SK-N-SH (cell line): ENCODE measurements around the gene GZMA. TPM values are rescaled to one million over a fixed set of nuclear protein-coding genes. Genes with fewer than 3 reads are reported as not detected.

Experiments used
- CTCF ChIA-PET: fragments of 300-600, 350-600 bp; formaldehyde crosslinking; extraction: SDS; loops from one replicate; lab custom pipeline; 2021; lab: Yijun Ruan, JAX
- POLR2A ChIA-PET: fragments of 350-600 bp; sonication (Branson Sonifier 250); formaldehyde crosslinking; extraction: SDS; loops from one replicate; lab custom pipeline; 2020; ENCODE audit warnings: antibody characterized with exemption, inconsistent platforms; lab: Yijun Ruan, JAX
- DNase-seq: peaks from one replicate; pipeline ENCODE4 v3.0.0; 2012
- H2AFZ ChIP-seq: fragments of 200-600 bp; sonication (generic); 2 replicates; pipeline ENCODE4 v1.8.1; 2016; ENCODE audit warnings: antibody characterized with exemption, mild to moderate bottlenecking, low read depth
- H3F3A ChIP-seq: fragments of 200-600 bp; sonication (generic); replicated peaks from 2 replicates; pipeline ENCODE3; 2016; ENCODE audit warnings: antibody characterized with exemption, mild to moderate bottlenecking; ENCODE audit not compliant: insufficient read depth
- H3K27ac ChIP-seq, 2 experiments: fragments of 200-500 bp in 1 of 2; fragments of 200-600 bp in 1 of 2; sonication (Bioruptor generic) in 1 of 2; sonication (generic), shearing (Covaris generic) in 1 of 2; 2 replicates each; pipeline versions ENCODE4 v1.5.1 to v1.6.1; 2014 to 2016; ENCODE audit warnings: low read depth in 2 of 2, inconsistent platforms in 1 of 2, low read length in 1 of 2, mild to moderate bottlenecking in 1 of 2, mixed read lengths in 1 of 2
- H3K27me3 ChIP-seq: fragments of 200-600 bp; sonication (generic), shearing (Covaris generic); 2 replicates; pipeline ENCODE4 v1.6.1; 2016; ENCODE audit warnings: mixed run types; ENCODE audit not compliant: insufficient read depth
- H3K36me3 ChIP-seq, 2 experiments: fragments of 200-500 bp in 1 of 2; fragments of 200-600 bp in 1 of 2; sonication (Bioruptor generic) in 1 of 2; sonication (generic) in 1 of 2; replicated peaks in 1 of 2; 2 replicates each; pipeline versions ENCODE3 to v1.5.1; 2014 to 2016; ENCODE audit warnings: low read length in 1 of 2, mild to moderate bottlenecking in 1 of 2; ENCODE audit not compliant: insufficient read depth in 2 of 2, control insufficient read depth in 1 of 2
- H3K4me1 ChIP-seq, 2 experiments: fragments of 200-500 bp in 1 of 2; fragments of 200-600 bp in 1 of 2; sonication (Bioruptor generic) in 1 of 2; sonication (generic), shearing (Covaris generic) in 1 of 2; 2 replicates each; pipeline versions ENCODE4 v1.5.1 to v1.6.1; 2014 to 2016; ENCODE audit warnings: low read depth in 1 of 2, low read length in 1 of 2, mixed run types in 1 of 2; ENCODE audit not compliant: insufficient read depth in 2 of 2, control insufficient read depth in 1 of 2
- H3K4me2 ChIP-seq: fragments of 200-600 bp; sonication (generic), shearing (Covaris generic); 2 replicates; pipeline ENCODE4 v1.6.1; 2017; ENCODE audit warnings: mixed run types
- H3K4me3 ChIP-seq, 2 experiments: fragments of 200-500 bp in 1 of 2; fragments of 200-600 bp in 1 of 2; sonication (Bioruptor generic) in 1 of 2; sonication (generic), shearing (Covaris generic) in 1 of 2; 2 replicates each; pipeline versions ENCODE4 v1.5.1 to v1.8.1; 2014 to 2016; ENCODE audit warnings: low read depth in 2 of 2, inconsistent platforms in 1 of 2, low read length in 1 of 2, mild to moderate bottlenecking in 1 of 2, mixed read lengths in 1 of 2, moderate library complexity in 1 of 2
- H3K79me2 ChIP-seq: fragments of 200-600 bp; sonication (generic); 2 replicates; pipeline ENCODE4 v1.8.1; 2017; ENCODE audit warnings: mild to moderate bottlenecking; ENCODE audit not compliant: insufficient read depth
- H3K9ac ChIP-seq: fragments of 200-600 bp; sonication (generic); 2 replicates; pipeline ENCODE4 v1.6.1; 2017; ENCODE audit warnings: mixed run types
- H3K9me2 ChIP-seq: fragments of 200-600 bp; sonication (generic); 2 replicates; pipeline ENCODE4 v1.6.1; 2017; ENCODE audit warnings: mixed run types
- H3K9me3 ChIP-seq: fragments of 200-600 bp; sonication (generic); 2 replicates; pipeline ENCODE4 v1.6.1; 2017; ENCODE audit warnings: mixed run types, mild to moderate bottlenecking, moderate library complexity
- H4K20me1 ChIP-seq: fragments of 200-600 bp; sonication (generic); 2 replicates; pipeline ENCODE4 v1.6.1; 2017; ENCODE audit warnings: mild to moderate bottlenecking, mixed run types; ENCODE audit not compliant: insufficient read depth
- EP300 ChIP-seq, 2 experiments: IDR thresholded peaks; 2 replicates each; pipeline versions ENCODE4 v1.4.0 to v1.6.1; 2012; ENCODE audit warnings: borderline replicate concordance in 1 of 2, low read depth in 1 of 2, low read length in 1 of 2
- FOXM1 ChIP-seq: IDR thresholded peaks from 2 replicates; pipeline ENCODE4 v1.4.0; 2012; ENCODE audit warnings: low read depth, mild to moderate bottlenecking
- GABPA ChIP-seq: IDR thresholded peaks from 2 replicates; pipeline ENCODE4 v1.4.0; 2012; ENCODE audit warnings: low read depth, mild to moderate bottlenecking
- GATA2 ChIP-seq: sonication (generic); formaldehyde crosslinking; IDR thresholded peaks from 2 replicates; pipeline ENCODE4 v1.5.0; 2020; ENCODE audit warnings: mild to moderate bottlenecking, missing genetic modification reagents
- JUND ChIP-seq: IDR thresholded peaks from 2 replicates; pipeline ENCODE4 v1.4.0; 2012
- MXI1 ChIP-seq: IDR thresholded peaks from 2 replicates; pipeline ENCODE4 v1.6.1; 2012; ENCODE audit warnings: mild to moderate bottlenecking, low read depth, low read length, improper control_type of control experiment
- RAD21 ChIP-seq: IDR thresholded peaks from 2 replicates; pipeline ENCODE4 v1.6.1; 2012; ENCODE audit warnings: mild to moderate bottlenecking, low read length
- RFX5 ChIP-seq: IDR thresholded peaks from 2 replicates; pipeline ENCODE4 v1.6.1; 2012; ENCODE audit warnings: mild to moderate bottlenecking, improper control_type of control experiment, low read length
- SMC3 ChIP-seq: IDR thresholded peaks from 2 replicates; pipeline ENCODE4 v1.6.1; 2012; ENCODE audit warnings: low read depth, low read length, improper control_type of control experiment
- TCF12 ChIP-seq: IDR thresholded peaks from 2 replicates; pipeline ENCODE4 v1.4.0; 2012
- TEAD4 ChIP-seq: IDR thresholded peaks from 2 replicates; pipeline ENCODE4 v1.4.0; 2012; ENCODE audit warnings: mild to moderate bottlenecking, borderline replicate concordance; ENCODE audit not compliant: insufficient read depth
- USF1 ChIP-seq: IDR thresholded peaks from 2 replicates; pipeline ENCODE4 v1.4.0; 2012; ENCODE audit warnings: low read depth, borderline replicate concordance
- YY1 ChIP-seq: IDR thresholded peaks from 2 replicates; pipeline ENCODE4 v1.4.0; 2012; ENCODE audit warnings: low read depth, mild to moderate bottlenecking
- WGBS: methylation state at CpG from one replicate; pipeline ENCODE4 v1.1.6; 2017; ENCODE audit warnings: low lambda C conversion rate; 5-methylcytosine and 5-hydroxymethylcytosine counted together
- polyA plus RNA-seq, 3 experiments: library from polyadenylated mRNA; depleted of rRNA; stranded (reverse); fragments of >200 nt; gene quantifications; 2 replicates each; pipeline ENCODE4 v1.2.3, GENCODE V29; 2012
- TF ChIP-seq, protein P1 (sequence below): IDR thresholded peaks from 2 replicates; pipeline ENCODE4 v1.4.0; 2012; ENCODE audit warnings: low read depth
- TF ChIP-seq, protein P2 (sequence below): fragments of 150-350 bp; IDR thresholded peaks from 2 replicates; pipeline ENCODE4 v1.6.1; 2016; ENCODE audit warnings: mild to moderate bottlenecking, low read depth, low read length
- TF ChIP-seq, protein P3 (sequence below): fragments of 150-350 bp; IDR thresholded peaks from 2 replicates; pipeline ENCODE4 v1.6.1; 2017; ENCODE audit warnings: antibody characterized with exemption, low read length, low read depth, borderline replicate concordance
- TF ChIP-seq, protein P4 (sequence below): fragments of 200-600 bp; sonication (generic); IDR thresholded peaks from 2 replicates; pipeline ENCODE4 v1.6.1; 2017; ENCODE audit warnings: antibody characterized with exemption, mild to moderate bottlenecking, moderate library complexity
- TF ChIP-seq, protein P5 (sequence below): IDR thresholded peaks from 2 replicates; pipeline ENCODE4; 2012

Gene GZMA
- polyA plus RNA-seq, 1 of the 3 experiments (the other 2 are of a cell fraction), result 0.07 TPM

GRCh38 chr5:55096182-55096581 lies 6.3 kb upstream of the GZMA start:
- Histone ChIP-seq H3K79me2 (no peaks in the 10 kb centered on the region), H3K9ac (no peak overlapping the region), H3K4me3 (no peak overlapping the region), H3K4me2 (no peak overlapping the region), H3K27ac (no peak overlapping the region), H3K36me3 (no peaks in the 10 kb centered on the region), H3F3A (no peaks in the 10 kb centered on the region), H3K9me2 (no peaks in the 10 kb centered on the region), H4K20me1 (no peaks in the 10 kb centered on the region), H2AFZ (no peak overlapping the region), H3K4me1 (no peaks in the 10 kb centered on the region), H3K9me3 (no peaks in the 10 kb centered on the region), H3K27me3 (no peaks in the 10 kb centered on the region; the same call in 1 of the 2 replicates)
- WGBS, result 18% methylated on average over 3 of the region's 3 CpGs
- ChIA-PET CTCF (no interaction called here), POLR2A (no interaction called here)
- TF ChIP-seq RFX5 (no peak), MXI1 (no peak), GATA2 (CRISPR knock-in tag) (no peak), GABPA (no peak), SMC3 (no peak), YY1 (no peak), JUND (no peak), FOXM1 (no peak), USF1 (no peak), EP300 (IDR thresholded peaks at IDR 0.05; ENCODE audit: borderline replicate concordance in 1 of 2, low read depth in 1 of 2, low read length in 1 of 2) (no peak), TEAD4 (no peak), TCF12 (no peak), RAD21 (no peak)
- TF ChIP-seq, protein P1, sequence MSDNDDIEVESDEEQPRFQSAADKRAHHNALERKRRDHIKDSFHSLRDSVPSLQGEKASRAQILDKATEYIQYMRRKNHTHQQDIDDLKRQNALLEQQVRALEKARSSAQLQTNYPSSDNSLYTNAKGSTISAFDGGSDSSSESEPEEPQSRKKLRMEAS, result no peak
- TF ChIP-seq, protein P2, sequence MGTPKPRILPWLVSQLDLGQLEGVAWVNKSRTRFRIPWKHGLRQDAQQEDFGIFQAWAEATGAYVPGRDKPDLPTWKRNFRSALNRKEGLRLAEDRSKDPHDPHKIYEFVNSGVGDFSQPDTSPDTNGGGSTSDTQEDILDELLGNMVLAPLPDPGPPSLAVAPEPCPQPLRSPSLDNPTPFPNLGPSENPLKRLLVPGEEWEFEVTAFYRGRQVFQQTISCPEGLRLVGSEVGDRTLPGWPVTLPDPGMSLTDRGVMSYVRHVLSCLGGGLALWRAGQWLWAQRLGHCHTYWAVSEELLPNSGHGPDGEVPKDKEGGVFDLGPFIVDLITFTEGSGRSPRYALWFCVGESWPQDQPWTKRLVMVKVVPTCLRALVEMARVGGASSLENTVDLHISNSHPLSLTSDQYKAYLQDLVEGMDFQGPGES, result no peak
- TF ChIP-seq, protein P3, sequence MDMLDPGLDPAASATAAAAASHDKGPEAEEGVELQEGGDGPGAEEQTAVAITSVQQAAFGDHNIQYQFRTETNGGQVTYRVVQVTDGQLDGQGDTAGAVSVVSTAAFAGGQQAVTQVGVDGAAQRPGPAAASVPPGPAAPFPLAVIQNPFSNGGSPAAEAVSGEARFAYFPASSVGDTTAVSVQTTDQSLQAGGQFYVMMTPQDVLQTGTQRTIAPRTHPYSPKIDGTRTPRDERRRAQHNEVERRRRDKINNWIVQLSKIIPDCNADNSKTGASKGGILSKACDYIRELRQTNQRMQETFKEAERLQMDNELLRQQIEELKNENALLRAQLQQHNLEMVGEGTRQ, result no peak
- TF ChIP-seq, protein P4, sequence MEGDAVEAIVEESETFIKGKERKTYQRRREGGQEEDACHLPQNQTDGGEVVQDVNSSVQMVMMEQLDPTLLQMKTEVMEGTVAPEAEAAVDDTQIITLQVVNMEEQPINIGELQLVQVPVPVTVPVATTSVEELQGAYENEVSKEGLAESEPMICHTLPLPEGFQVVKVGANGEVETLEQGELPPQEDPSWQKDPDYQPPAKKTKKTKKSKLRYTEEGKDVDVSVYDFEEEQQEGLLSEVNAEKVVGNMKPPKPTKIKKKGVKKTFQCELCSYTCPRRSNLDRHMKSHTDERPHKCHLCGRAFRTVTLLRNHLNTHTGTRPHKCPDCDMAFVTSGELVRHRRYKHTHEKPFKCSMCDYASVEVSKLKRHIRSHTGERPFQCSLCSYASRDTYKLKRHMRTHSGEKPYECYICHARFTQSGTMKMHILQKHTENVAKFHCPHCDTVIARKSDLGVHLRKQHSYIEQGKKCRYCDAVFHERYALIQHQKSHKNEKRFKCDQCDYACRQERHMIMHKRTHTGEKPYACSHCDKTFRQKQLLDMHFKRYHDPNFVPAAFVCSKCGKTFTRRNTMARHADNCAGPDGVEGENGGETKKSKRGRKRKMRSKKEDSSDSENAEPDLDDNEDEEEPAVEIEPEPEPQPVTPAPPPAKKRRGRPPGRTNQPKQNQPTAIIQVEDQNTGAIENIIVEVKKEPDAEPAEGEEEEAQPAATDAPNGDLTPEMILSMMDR, result no peak
- TF ChIP-seq, protein P5, sequence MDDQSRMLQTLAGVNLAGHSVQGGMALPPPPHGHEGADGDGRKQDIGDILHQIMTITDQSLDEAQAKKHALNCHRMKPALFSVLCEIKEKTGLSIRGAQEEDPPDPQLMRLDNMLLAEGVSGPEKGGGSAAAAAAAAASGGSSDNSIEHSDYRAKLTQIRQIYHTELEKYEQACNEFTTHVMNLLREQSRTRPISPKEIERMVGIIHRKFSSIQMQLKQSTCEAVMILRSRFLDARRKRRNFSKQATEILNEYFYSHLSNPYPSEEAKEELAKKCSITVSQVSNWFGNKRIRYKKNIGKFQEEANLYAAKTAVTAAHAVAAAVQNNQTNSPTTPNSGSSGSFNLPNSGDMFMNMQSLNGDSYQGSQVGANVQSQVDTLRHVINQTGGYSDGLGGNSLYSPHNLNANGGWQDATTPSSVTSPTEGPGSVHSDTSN, result no peak
- DNase-seq, result no peak
